A549 (cell line): ENCODE results near the gene FXN.

Experiments
- EP300 ChIP-seq, 2 experiments: fragments of >200 bp; sonication (Bioruptor Twin); formaldehyde crosslinking; IDR thresholded peaks; 2 replicates in 1 of 2; 3 replicates in 1 of 2; pipeline ENCODE4 v1.6.1; 2016 to 2017
- FOSL2 ChIP-seq, 2 experiments: fragments of 450-650 bp in 1 of 2; fragments of >200 bp in 1 of 2; sonication (Bioruptor Twin) in 1 of 2; formaldehyde crosslinking; IDR thresholded peaks; 2 replicates each; pipeline versions ENCODE4 v1.5.0 to v1.6.1; 2016 to 2020; ENCODE audit warnings: mild to moderate bottlenecking in 1 of 2, moderate library complexity in 1 of 2
- KDM1A ChIP-seq: fragments of 200-600 bp; sonication (generic); IDR thresholded peaks from 2 replicates; pipeline ENCODE4 v1.6.1; 2016; ENCODE audit warnings: low read depth, mild to moderate bottlenecking
- KDM5A ChIP-seq: fragments of 200-600 bp; sonication (generic); IDR thresholded peaks from 2 replicates; pipeline ENCODE4 v1.6.1; 2016; ENCODE audit warnings: antibody characterized with exemption, mild to moderate bottlenecking
- POLR2A ChIP-seq: IDR thresholded peaks from 2 replicates; pipeline ENCODE4 v1.6.1; 2012; ENCODE audit warnings: mild to moderate bottlenecking, low read length
- SMC3 ChIP-seq: fragments of >200 bp; sonication (Bioruptor Twin); formaldehyde crosslinking; IDR thresholded peaks from 3 replicates; pipeline ENCODE4 v1.6.1; 2018; ENCODE audit warnings: inconsistent platforms
- SREBF2 ChIP-seq: fragments of 450-650 bp; IDR thresholded peaks from 2 replicates; pipeline ENCODE4 v1.6.1; 2014; ENCODE audit warnings: mild to moderate bottlenecking, moderate library complexity
- TF ChIP-seq, protein P1 (sequence below): fragments of >200 bp; sonication (Bioruptor Twin); formaldehyde crosslinking; IDR thresholded peaks from 3 replicates; pipeline ENCODE4 v1.5.1; 2016
- TF ChIP-seq, protein P2 (sequence below): fragments of 250-450 bp; sonication (Bioruptor Pico); IDR thresholded peaks from 2 replicates; pipeline ENCODE4 v1.5.0; 2020; ENCODE audit warnings: low read depth, mild to moderate bottlenecking, moderate library complexity

DNA sequence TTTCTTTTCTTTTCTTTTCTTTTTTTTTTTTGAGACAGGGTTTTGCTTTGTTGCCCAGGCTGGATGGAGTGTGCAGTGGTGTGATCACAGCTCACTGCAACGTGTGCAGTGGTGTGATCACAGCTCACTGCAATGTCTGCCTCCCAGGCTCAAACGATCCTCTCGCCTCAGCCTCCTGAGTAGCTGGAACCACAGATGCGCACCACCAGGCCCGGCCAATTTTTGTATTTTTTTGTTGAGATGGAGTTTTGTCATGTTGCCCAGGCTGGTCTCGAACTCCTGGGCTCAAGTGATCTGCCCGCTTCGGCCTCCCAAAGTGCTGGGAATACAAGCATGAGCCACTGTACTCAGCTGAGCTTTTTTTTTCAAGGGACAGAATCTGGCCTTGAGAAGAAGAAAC, 101.8 kb downstream of the FXN start:
- no peak for TF ChIP-seq SREBF2
- TF ChIP-seq, protein P1, sequence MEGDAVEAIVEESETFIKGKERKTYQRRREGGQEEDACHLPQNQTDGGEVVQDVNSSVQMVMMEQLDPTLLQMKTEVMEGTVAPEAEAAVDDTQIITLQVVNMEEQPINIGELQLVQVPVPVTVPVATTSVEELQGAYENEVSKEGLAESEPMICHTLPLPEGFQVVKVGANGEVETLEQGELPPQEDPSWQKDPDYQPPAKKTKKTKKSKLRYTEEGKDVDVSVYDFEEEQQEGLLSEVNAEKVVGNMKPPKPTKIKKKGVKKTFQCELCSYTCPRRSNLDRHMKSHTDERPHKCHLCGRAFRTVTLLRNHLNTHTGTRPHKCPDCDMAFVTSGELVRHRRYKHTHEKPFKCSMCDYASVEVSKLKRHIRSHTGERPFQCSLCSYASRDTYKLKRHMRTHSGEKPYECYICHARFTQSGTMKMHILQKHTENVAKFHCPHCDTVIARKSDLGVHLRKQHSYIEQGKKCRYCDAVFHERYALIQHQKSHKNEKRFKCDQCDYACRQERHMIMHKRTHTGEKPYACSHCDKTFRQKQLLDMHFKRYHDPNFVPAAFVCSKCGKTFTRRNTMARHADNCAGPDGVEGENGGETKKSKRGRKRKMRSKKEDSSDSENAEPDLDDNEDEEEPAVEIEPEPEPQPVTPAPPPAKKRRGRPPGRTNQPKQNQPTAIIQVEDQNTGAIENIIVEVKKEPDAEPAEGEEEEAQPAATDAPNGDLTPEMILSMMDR, result no peak
- no peak for TF ChIP-seq POLR2A
- TF ChIP-seq EP300 (IDR thresholded peaks at IDR 0.05), result no peak
- TF ChIP-seq, protein P2, sequence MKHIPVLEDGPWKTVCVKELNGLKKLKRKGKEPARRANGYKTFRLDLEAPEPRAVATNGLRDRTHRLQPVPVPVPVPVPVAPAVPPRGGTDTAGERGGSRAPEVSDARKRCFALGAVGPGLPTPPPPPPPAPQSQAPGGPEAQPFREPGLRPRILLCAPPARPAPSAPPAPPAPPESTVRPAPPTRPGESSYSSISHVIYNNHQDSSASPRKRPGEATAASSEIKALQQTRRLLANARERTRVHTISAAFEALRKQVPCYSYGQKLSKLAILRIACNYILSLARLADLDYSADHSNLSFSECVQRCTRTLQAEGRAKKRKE (CRISPR knock-in tag), result no peak
- no peak for TF ChIP-seq SMC3
- TF ChIP-seq KDM5A, result no peak
- no peak for TF ChIP-seq FOSL2 (IDR thresholded peaks at IDR 0.05)
- no peak for TF ChIP-seq FOSL2 (CRISPR knock-in tag; IDR thresholded peaks at IDR 0.05)
- TF ChIP-seq KDM1A, result no peak
